HG02981 (cell line): Measurements from ENCODE around the gene EFNA5.

Source experiments
- ATAC-seq: cut with Tn5 transposase; IDR thresholded peaks from one replicate; pipeline ENCODE4 v1.9.1; 2021; ENCODE audit warnings: mild to moderate bottlenecking, moderate library complexity; ENCODE audit not compliant: unreplicated experiment

EFNA5 gene

DNA sequence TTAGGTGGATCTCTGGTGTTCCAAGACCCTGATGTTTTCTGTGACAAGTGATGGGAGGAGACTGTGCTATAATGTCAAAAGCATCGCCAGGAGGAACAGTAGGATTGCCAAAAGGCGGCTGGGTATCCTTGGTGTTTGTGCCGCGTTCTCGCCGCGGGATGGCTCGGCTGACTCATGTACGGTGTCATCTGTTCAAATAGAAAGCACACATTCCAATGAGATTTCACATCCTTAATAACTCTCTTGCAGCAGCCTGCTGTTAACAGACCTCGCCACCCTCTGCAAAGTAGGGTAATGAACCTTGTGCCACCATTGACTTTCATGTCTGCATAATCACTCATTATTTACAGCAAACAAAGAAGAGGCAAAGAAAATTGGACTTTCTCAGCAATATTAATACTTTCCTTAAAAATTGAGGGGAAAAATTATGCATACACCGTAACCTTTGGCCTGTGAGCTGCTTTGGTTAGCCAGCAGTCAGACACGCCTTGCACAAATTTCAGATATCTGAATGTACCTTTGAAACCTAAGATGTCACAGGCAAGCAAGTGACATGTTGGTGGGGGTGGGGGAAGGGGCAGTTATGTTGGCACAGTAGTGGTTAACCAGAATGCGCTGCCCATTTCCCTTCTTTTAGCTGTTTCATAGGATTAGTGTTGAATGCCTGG lies 289.4 kb downstream of the EFNA5 start:
- ATAC-seq, result no peak

- ATAC-seq, result no peak
These were observed 290.1 kb downstream of the EFNA5 start for GRCh38 chr5:107380654-107381053.

DNA sequence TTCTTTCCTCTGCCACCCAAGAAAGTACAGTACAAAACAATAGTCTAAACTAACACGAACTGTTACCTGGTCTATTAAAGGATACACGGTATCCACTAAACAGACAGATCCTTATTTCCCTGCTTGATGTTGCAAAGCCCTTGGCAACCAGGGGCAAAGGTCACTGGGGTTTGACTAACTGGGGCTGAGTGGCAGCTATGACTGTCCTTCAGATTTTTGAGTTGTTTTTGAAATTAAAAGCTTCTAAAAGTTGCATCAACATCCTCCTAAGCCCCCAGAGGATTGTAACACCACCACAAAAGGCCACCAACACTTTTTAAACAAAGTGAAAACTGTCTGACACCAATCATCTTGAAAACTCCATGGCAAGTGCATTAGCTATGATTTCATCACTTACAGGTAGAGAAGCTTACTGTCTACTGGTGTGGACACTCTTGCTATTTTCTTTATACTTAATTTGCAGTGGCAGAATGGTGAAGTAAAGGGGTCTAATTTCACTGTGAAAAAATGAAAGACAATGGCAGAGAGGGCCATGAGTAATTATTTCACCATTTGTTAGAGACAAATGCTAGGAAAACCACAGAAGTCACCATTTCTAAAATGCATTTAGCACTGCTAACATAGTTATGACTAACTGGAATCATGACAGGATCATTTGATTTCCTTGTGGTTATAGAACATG lies 292.4 kb downstream of the EFNA5 start:
- ATAC-seq, result no peak

DNA sequence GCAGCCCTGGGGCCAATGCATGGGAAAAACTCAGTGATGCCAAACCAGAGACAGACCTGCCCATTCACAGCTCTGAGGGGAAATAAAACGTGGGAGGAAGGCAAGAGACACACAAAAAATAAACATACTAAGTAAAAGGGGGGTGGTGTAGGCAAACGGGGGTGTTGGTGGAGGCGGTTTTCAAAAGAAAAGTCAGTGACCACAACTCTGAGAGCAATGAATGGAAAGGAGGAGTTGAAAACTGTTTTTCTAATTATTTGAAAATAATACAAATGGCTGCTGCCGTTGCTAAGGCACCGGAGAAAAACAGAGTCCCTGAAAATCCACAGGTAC lies 293.5 kb downstream of the EFNA5 start:
- ATAC-seq, result no peak

GRCh38 chr5:107376546-107377276 lies 294.0 kb downstream of the EFNA5 start:
- ATAC-seq, result no peak

GRCh38 chr5:107373549-107374263 lies 297.0 kb downstream of the EFNA5 start:
- peak; percentile 67 for ATAC-seq

GRCh38 chr5:107372723-107373450 lies 297.9 kb downstream of the EFNA5 start:
- ATAC-seq, result no peak

GRCh38 chr5:107370396-107370968 lies 300.3 kb downstream of the EFNA5 start:
- ATAC-seq, result no peak

DNA sequence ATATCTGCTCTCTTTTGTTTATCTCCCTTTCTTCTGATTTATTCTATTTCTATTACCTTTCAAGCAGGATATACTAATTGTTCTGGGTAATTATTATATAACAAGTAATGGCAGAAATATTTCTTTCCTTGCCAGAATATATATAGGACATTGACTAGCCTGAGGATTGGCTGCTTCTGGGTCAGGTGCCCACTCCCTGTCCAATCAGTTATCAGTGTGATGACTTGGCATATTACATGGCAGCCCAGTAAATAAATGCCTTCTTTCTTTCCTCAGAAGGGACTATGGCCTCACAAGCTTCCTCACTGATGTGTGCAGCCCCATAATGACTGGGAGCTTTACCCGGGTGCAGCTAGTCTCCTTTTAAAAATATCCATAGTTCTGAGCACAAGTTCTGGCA lies 301.1 kb downstream of the EFNA5 start:
- ATAC-seq, result no peak

DNA sequence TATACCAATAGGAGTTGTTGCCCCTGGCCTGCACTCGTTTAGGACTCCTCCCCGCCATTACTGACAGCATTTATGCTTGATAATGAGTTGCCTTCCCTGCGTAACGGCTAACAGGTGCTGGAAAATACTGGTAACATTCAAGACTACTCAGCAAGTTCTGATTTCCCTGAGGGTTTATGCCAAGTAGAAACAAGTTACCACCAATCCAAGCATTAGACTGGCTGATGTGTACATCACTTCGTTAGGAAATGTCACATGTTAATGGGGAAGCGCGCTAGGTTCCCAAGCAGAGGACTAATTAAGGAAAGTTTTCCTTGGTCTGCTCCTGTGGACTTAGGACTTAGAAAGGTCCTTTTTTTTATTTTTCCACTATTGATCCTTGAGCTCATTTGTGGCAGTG lies 302.1 kb downstream of the EFNA5 start:
- no peak for ATAC-seq

DNA sequence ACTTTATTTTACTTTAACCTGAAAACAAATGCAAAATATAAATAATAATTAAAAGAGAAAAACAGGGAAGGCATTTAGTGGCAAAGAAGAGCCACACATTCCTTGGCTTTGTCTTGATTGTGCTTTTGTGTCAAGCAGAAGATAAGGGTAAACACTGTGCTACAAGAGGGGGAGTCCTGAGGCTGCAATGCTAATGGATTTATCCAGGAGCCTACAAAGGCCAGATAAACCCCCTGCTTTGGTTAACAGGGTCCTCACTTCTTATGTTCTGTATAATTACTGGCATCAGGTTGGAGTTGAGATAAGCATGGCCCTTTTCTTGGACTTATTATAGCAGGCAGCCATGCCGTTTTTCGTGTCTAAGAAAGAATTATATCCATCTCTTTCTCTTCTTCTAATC lies 302.8 kb downstream of the EFNA5 start:
- no peak for ATAC-seq

DNA sequence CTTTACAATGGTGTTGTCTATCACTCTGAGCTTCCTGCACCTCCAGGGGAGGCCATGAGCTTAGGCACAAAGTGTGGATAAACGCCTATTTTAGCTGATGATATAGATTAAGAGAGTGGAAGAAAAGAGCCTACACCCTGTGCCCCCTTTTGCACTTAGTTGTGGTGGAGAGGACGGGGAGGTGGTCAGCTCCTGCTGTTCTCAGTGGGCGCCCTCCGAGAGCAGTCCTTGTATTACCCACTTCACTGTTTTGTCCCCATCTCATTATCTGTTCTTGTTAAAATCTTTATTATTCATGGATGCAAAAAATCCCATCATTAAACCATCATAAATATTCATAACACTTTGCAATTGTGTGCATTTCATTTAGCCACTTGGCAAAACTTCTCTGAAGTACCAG lies 303.3 kb downstream of the EFNA5 start:
- no peak for ATAC-seq

DNA sequence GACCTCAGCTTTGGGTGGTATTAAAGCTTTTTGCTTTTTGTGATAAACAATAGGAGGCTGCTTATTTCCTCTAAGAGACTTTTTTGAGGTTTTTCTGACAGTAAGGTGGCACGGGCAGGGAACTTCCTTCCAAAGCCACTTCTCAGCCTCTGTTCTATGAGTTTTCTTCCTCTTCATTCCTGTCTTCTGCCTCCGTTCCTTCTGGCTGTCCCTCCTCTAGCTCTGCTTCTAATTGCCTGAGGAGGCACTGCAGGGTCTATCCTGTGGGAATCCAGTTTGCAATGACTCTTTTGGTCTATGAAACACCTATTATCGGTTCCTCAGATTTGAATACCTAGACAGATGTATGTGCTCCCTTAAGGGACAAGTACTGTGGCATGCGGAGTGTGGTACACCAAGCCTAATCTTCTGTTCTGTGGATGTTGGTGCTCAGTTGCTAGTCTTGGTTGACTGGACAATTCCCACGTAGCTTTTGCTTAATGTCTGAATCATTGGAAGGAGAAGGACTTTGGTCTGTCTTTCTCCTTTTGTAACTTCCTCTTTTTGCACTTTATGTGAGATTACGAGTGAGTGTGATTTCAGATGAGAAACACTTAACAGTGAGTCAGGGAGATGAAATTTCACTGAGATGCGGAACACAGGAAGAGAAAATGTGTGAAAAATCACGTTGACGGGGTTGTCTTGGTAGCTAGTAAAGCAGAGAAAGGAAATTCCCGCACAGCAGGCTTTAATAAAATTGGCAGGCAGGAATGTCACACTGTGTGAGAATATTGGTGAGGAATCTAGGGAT lies 305.2 kb downstream of the EFNA5 start:
- ATAC-seq, result peak; percentile 62

GRCh38 chr5:107364443-107365319 lies 306.1 kb downstream of the EFNA5 start:
- ATAC-seq, result peak; percentile 49

DNA sequence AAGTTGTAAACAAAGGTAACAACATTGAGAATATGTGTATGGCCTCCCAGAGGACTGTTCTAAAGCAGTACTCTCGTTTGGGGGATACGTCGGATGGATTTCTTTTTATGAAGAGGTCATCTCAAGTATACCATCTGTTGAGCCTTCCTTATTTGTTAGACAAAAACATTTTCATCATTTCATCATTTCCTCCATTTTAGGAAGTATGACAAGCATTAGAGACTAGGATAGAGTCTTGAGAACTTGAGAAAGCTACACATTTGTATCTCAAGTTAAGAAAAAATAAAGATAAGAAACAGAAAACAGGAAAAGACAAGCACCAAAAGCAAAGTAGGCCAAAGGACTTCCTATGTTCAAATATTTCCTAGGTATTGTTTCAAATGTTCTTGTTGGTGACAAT lies 307.0 kb downstream of the EFNA5 start:
- ATAC-seq, result no peak

DNA sequence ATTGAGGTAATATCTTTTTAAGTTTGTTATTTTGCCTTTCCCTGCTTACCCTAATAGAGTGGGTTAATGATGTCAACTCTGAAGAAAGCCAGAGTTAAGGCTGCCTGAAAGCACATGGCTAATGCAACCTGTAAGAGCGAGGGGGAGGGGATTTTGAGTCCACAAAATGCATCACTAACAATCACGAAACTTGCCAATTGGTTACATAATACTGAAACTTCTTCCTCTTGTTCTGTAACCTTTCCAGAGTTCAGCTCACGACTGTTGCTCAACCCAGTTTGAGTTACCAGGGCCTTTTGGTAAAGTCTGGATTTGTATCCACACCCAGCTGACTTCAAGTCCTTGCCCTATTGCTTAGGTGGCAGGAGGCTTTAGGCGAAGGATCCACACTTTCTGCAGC lies 308.8 kb downstream of the EFNA5 start:
- no peak for ATAC-seq

GRCh38 chr5:107359916-107360234 lies 310.9 kb downstream of the EFNA5 start:
- ATAC-seq, result no peak

DNA sequence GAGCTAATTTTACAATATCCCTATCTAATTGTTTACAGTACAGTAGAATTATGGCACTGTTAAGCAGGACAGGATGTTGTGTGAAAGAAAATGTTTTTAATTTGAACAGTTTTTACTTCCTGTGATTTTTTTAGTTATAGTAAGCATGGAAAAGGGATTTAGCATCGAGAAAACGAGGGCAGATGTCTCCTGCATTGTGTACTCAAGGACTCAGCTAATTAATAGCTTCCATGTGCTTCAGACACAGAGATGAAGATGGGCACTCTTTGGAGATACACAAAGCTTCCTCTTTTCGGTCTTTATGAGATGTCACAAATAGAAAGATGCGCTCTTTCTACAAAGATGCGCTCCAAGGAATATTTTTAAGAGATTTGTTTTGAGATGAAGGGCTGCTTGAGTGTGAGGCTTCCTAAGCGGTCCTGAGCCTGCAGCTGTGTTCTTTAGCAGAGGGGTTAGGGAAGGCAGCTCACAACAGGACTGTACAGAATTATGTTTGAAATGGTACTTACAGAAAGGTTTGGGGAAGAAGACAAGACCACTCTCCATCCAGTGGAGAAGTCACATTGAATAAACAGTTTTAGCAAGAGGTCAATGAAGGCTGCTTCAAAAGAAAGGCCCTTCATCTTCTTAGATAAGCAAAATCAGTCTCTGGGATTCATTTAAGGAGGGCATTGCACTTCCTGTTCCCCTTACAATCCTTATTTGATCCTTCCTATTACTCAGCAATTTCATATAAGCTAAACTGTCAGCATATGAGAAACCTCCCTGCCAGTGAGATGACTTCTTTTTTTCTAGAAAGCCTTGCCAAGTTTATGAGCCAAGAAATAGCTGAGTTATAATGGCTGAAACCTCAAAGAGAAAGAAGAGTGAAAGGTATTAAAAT lies 311.5 kb downstream of the EFNA5 start:
- no peak for ATAC-seq
